HepG2 (cell line): ENCODE results near the gene ANAPC2. TPM values are rescaled to one million over a fixed set of nuclear protein-coding genes. Genes with fewer than 3 reads are reported as not detected.

Experiments used
- ATF1 ChIP-seq: IDR thresholded peaks from 2 replicates; pipeline ENCODE4 v1.6.1; 2016; ENCODE audit warnings: mild to moderate bottlenecking, control low read depth
- BCL3 ChIP-seq: sonication (generic); formaldehyde crosslinking; IDR thresholded peaks from 2 replicates; pipeline ENCODE4 v1.5.1; 2020; ENCODE audit warnings: mild to moderate bottlenecking, missing genetic modification reagents, moderate library complexity
- BCLAF1 ChIP-seq: fragments of 450-650 bp; IDR thresholded peaks from 2 replicates; pipeline ENCODE4 v1.6.1; 2017; ENCODE audit warnings: mild to moderate bottlenecking
- CEBPG ChIP-seq: IDR thresholded peaks from 2 replicates; pipeline ENCODE4 v1.6.1; 2016
- IKZF5 ChIP-seq: IDR thresholded peaks from 2 replicates; pipeline ENCODE4 v1.6.1; 2018; ENCODE audit warnings: missing genetic modification reagents, mild to moderate bottlenecking, missing compliant biosample characterization
- IRX3 ChIP-seq: sonication (generic); formaldehyde crosslinking; IDR thresholded peaks from 2 replicates; pipeline ENCODE4 v1.8.1; 2023; ENCODE audit warnings: mild to moderate bottlenecking, low read depth, missing genetic modification reagents, borderline replicate concordance
- PAXIP1 ChIP-seq: sonication (generic); formaldehyde crosslinking; conservative IDR thresholded peaks from 2 replicates; pipeline ENCODE4 v1.4.0; 2020; ENCODE audit warnings: mild to moderate bottlenecking, missing genetic modification reagents, moderate library complexity
- PHB2 ChIP-seq: fragments of 450-650 bp; IDR thresholded peaks from 2 replicates; pipeline ENCODE4 v1.6.1; 2018; ENCODE audit not compliant: partially characterized antibody
- PPARG ChIP-seq: conservative IDR thresholded peaks from 2 replicates; pipeline ENCODE4 v1.6.1; 2016; ENCODE audit warnings: missing biosample characterization, missing genetic modification reagents
- RAD51 ChIP-seq: fragments of 450-650 bp; IDR thresholded peaks from 2 replicates; pipeline ENCODE4 v1.6.1; 2016; ENCODE audit warnings: borderline replicate concordance
- RBM39 ChIP-seq: fragments of 200-400 bp; formaldehyde crosslinking; IDR thresholded peaks from one replicate; pipeline ENCODE4 v1.6.1; 2018; ENCODE audit warnings: antibody characterized with exemption, mild to moderate bottlenecking, low read depth, low read length; ENCODE audit not compliant: poor library complexity, severe bottlenecking
- SMARCE1 ChIP-seq: fragments of 450-650 bp; IDR thresholded peaks from 2 replicates; pipeline ENCODE4 v1.6.1; 2017; ENCODE audit warnings: borderline replicate concordance
- SOX6 ChIP-seq, 2 experiments: fragments of 450-650 bp in 1 of 2; sonication (generic) in 1 of 2; formaldehyde crosslinking in 1 of 2; IDR thresholded peaks; 2 replicates each; pipeline versions ENCODE4 v1.4.0 to v1.6.1; 2017 to 2020; ENCODE audit warnings: antibody characterized with exemption in 1 of 2, mild to moderate bottlenecking in 1 of 2, missing genetic modification reagents in 1 of 2
- SP140L ChIP-seq: sonication (generic); formaldehyde crosslinking; IDR thresholded peaks from 2 replicates; pipeline ENCODE4 v1.4.0; 2020; ENCODE audit warnings: missing genetic modification reagents, borderline replicate concordance
- ZNF207 ChIP-seq: fragments of 450-650 bp; IDR thresholded peaks from 2 replicates; pipeline ENCODE4 v1.6.1; 2016; ENCODE audit warnings: antibody characterized with exemption, borderline replicate concordance
- ZNF337 ChIP-seq: sonication (generic); formaldehyde crosslinking; IDR thresholded peaks from 2 replicates; pipeline ENCODE4 v1.5.1; 2020; ENCODE audit warnings: missing genetic modification reagents, low read depth, mild to moderate bottlenecking, borderline replicate concordance
- ZNF451 ChIP-seq: sonication (generic); formaldehyde crosslinking; IDR thresholded peaks from 2 replicates; pipeline ENCODE4 v1.5.0; 2020; ENCODE audit warnings: mild to moderate bottlenecking, missing genetic modification reagents
- ZNF513 ChIP-seq: sonication (generic); formaldehyde crosslinking; conservative IDR thresholded peaks from 2 replicates; pipeline ENCODE4 v1.5.0; 2020; ENCODE audit warnings: missing genetic modification reagents
- polyA plus RNA-seq, 8 experiments: library from polyadenylated mRNA; depleted of rRNA in 3 of 8; stranded (reverse) in 7 of 8; unstranded in 1 of 8; fragments of >200 nt; fragmentation: Illumina TruSeq in 4 of 8; extraction: Trizol in 4 of 8; gene quantifications; 2 replicates each; pipeline versions ENCODE4 v1.2.1 to v1.2.3, GENCODE V29; 2011 to 2016; ENCODE audit warnings: low read depth in 4 of 8, missing spikeins in 1 of 8, mixed read lengths in 1 of 8; ENCODE audit not compliant: insufficient read depth in 1 of 8
- total RNA-seq, 5 experiments: library from RNA; depleted of rRNA; stranded (reverse); fragments of >200 nt; fragmentation: Illumina TruSeq; extraction: Trizol; gene quantifications; 2 replicates each; pipeline ENCODE4 v1.2.3, GENCODE V29; 2016; ENCODE audit warnings: low read depth in 1 of 5

ANAPC2 gene
- total and polyA plus RNA-seq, 2 of the 13 experiments (the other 11 are each of a cell fraction or from before 2014, with no cell fraction given) = 12.3 to 15.4 TPM

- TF ChIP-seq RBM39 (no peak), SMARCE1 (no peak), BCLAF1 (no peak), CEBPG (peak; percentile 18; the same call in 1 of the 2 replicates), PPARG (CRISPR knock-in tag) (no peak), RAD51 (no peak), IRX3 (CRISPR knock-in tag) (peak; percentile 84; the same call in 1 of the 2 replicates), SOX6 (IDR thresholded peaks at IDR 0.05) (no peak), SOX6 (CRISPR knock-in tag; IDR thresholded peaks at IDR 0.05) (peak; percentile 70; the same call in 1 of the 2 replicates), ZNF207 (no peak), PHB2 (no peak), PAXIP1 (CRISPR knock-in tag) (peak; percentile 91), ZNF337 (CRISPR knock-in tag) (0 out of 2 replicates have a peak, but pooled peaks have one; percentile 51), ZNF451 (CRISPR knock-in tag) (peak; percentile 81), ZNF513 (CRISPR knock-in tag) (no peak), BCL3 (CRISPR knock-in tag) (peak; percentile 87), ATF1 (no peak), SP140L (CRISPR knock-in tag) (no peak), IKZF5 (peak; percentile 91)
Observed at GRCh38 chr9:137200311-137201204, 12.2 kb upstream of the ANAPC2 start, which contains the start of gene TPRN (continued).
